K562 (cell line): ENCODE results near the gene KDELR3. TPM values are rescaled to one million over a fixed set of nuclear protein-coding genes. Genes with fewer than 3 reads are reported as not detected.

Experiments
- AFF4 ChIP-seq: sonication (generic); formaldehyde crosslinking; IDR thresholded peaks from 2 replicates; pipeline ENCODE4 v1.8.0; 2023; ENCODE audit warnings: mild to moderate bottlenecking, missing genetic modification reagents
- ATF1 ChIP-seq, 2 experiments: fragments of 450-650 bp in 1 of 2; IDR thresholded peaks; 2 replicates each; pipeline ENCODE4 v1.6.1; 2016; ENCODE audit warnings: missing compliant biosample characterization in 1 of 2, missing genetic modification characterization in 1 of 2
- GMEB1 ChIP-seq: fragments of 250-450 bp; sonication (Bioruptor Pico); IDR thresholded peaks from 2 replicates; pipeline ENCODE4 v1.4.0; 2020; ENCODE audit warnings: mild to moderate bottlenecking
- HMGN3 ChIP-seq: IDR thresholded peaks from 2 replicates; pipeline ENCODE4 v1.6.1; 2011; ENCODE audit warnings: borderline replicate concordance, low read depth, mild to moderate bottlenecking, mixed read lengths, low read length; ENCODE audit not compliant: insufficient read length; ENCODE audit errors: extremely low read depth
- MLLT1 ChIP-seq, 2 experiments: fragments of 450-650 bp; IDR thresholded peaks; 2 replicates each; pipeline ENCODE4 v1.6.1; 2016
- NCOR1 ChIP-seq: fragments of 450-650 bp; IDR thresholded peaks from 2 replicates; pipeline ENCODE4 v1.6.1; 2016; ENCODE audit warnings: mild to moderate bottlenecking, moderate library complexity
- PREB ChIP-seq: sonication (generic); formaldehyde crosslinking; IDR thresholded peaks from 2 replicates; pipeline ENCODE4 v1.8.1; 2023; ENCODE audit warnings: mild to moderate bottlenecking, missing genetic modification reagents
- RBFOX2 ChIP-seq: fragments of 200-400 bp; formaldehyde crosslinking; IDR thresholded peaks from 2 replicates; pipeline ENCODE4 v1.6.1; 2017; ENCODE audit warnings: low read depth, mild to moderate bottlenecking, low read length, moderate library complexity
- RERE ChIP-seq: sonication (generic); formaldehyde crosslinking; IDR thresholded peaks from 2 replicates; pipeline ENCODE4 v1.8.0; 2023; ENCODE audit warnings: missing genetic modification reagents, mild to moderate bottlenecking, borderline replicate concordance
- SMAD1 ChIP-seq: fragments of 150-350 bp; IDR thresholded peaks from 2 replicates; pipeline ENCODE4 v1.6.1; 2014; ENCODE audit warnings: low read length, low read depth; ENCODE audit not compliant: partially characterized antibody
- SMAD3 ChIP-seq: fragments of 450-650 bp; formaldehyde crosslinking; conservative IDR thresholded peaks from 2 replicates; pipeline ENCODE4 v1.4.0; 2020; ENCODE audit warnings: mild to moderate bottlenecking
- SNRNP70 ChIP-seq: fragments of 200-400 bp; formaldehyde crosslinking; optimal IDR thresholded peaks from 2 replicates; pipeline ENCODE3; 2017; ENCODE audit warnings: low read depth, low read length
- polyA plus RNA-seq, 8 experiments: library from polyadenylated mRNA; depleted of rRNA in 4 of 8; stranded (reverse) in 5 of 8; unstranded in 3 of 8; fragments of >200 nt; fragmentation: Nextera tagmentation in 2 of 8; fragmentation: Illumina TruSeq in 1 of 8; extraction: Ambion mirVana in 2 of 8; extraction: Trizol in 1 of 8; gene quantifications; 2 replicates each; pipeline versions ENCODE4 v1.2.1 to v1.2.3, GENCODE V29; 2011 to 2014; ENCODE audit warnings: inconsistent platforms in 1 of 8, missing spikeins in 1 of 8
- total RNA-seq, 7 experiments: library from RNA; depleted of rRNA in 6 of 7; stranded (reverse); fragments of >200 nt in 6 of 7; fragmentation: Illumina TruSeq in 2 of 7; extraction: Trizol in 2 of 7; gene quantifications; 2 replicates each; pipeline versions ENCODE4 v1.2.1 to v1.2.3, GENCODE V29; 2011 to 2021; ENCODE audit warnings: low replicate concordance in 1 of 7

KDELR3 gene
- total and polyA plus RNA-seq, 9 of the 15 experiments (the other 6 are each of a cell fraction or from before 2014, with no cell fraction given) = 7.1 to 44.8 (median 9.6) TPM

- peak; percentile 33 for TF ChIP-seq HMGN3
- no peak for TF ChIP-seq SMAD3 (CRISPR knock-in tag)
- no peak; the same call in 1 of the 2 replicates for TF ChIP-seq AFF4 (CRISPR knock-in tag)
- TF ChIP-seq NCOR1 = 0 out of 2 replicates have a peak, but pooled peaks have one; percentile 5
- TF ChIP-seq RBFOX2 = 0 out of 2 replicates have a peak, but pooled peaks have one; percentile 75
- TF ChIP-seq ATF1 (CRISPR knock-in tag; IDR thresholded peaks at IDR 0.05) = no peak
- no peak for TF ChIP-seq ATF1 (tag; IDR thresholded peaks at IDR 0.05)
- peak; percentile 77 to 83; a peak in 3 of 4 replicates for TF ChIP-seq MLLT1 (IDR thresholded peaks at IDR 0.05)
- no peak for TF ChIP-seq SNRNP70
- TF ChIP-seq SMAD1 = no peak
- no peak for TF ChIP-seq GMEB1 (CRISPR knock-in tag)
- TF ChIP-seq PREB (CRISPR knock-in tag) = no peak
- no peak for TF ChIP-seq RERE (CRISPR knock-in tag)
These were observed 37.7 kb downstream of the KDELR3 start (continued) for GRCh38 chr22:38505541-38506117.
